PC-3 (cell line): ENCODE results near the gene IQGAP1. TPM values are rescaled to one million over a fixed set of nuclear protein-coding genes. Genes with fewer than 3 reads are reported as not detected.

Experiments
- ATAC-seq: fragments of 200-7000 bp; cut with Tn5 transposase; 2 replicates; pipeline ENCODE4 v1.9.1; 2020; ENCODE audit warnings: mild to moderate bottlenecking, moderate library complexity
- BruUV-seq: library from RNA; stranded (reverse); fragments of 400-500 nt; replicated peaks from 2 replicates; lab custom pipeline; 2021; lab: Mats Ljungman, UMichigan
- CTCF ChIA-PET: fragments of 300-600 bp; sonication (Branson Sonifier 250); formaldehyde crosslinking; loops from one replicate; lab custom pipeline; 2022; ENCODE audit warnings: antibody characterized with exemption; lab: Charles Lee
- POLR2A ChIA-PET: fragments of 300-600 bp; sonication (Branson Sonifier 250); formaldehyde crosslinking; loops from one replicate; lab custom pipeline; 2022; ENCODE audit warnings: antibody characterized with exemption; ENCODE audit not compliant: unreplicated experiment; lab: Charles Lee
- DNase-seq: peaks from one replicate; pipeline ENCODE4 v3.0.0-alpha.2; 2015
- H2AFZ ChIP-seq: fragments of 300-600 bp; sonication (generic); 2 replicates; pipeline ENCODE4 v1.6.0; 2016; ENCODE audit warnings: antibody characterized with exemption, low read length
- H3F3A ChIP-seq: fragments of 300-600 bp; sonication (generic); one replicate; pipeline ENCODE4 v1.6.0; 2017; ENCODE audit warnings: antibody characterized with exemption, low read length, control low read depth, mild to moderate bottlenecking; ENCODE audit not compliant: unreplicated experiment
- H3K27ac ChIP-seq: fragments of 300-600 bp; sonication (generic); 2 replicates; pipeline ENCODE4 v1.5.1; 2016; ENCODE audit warnings: mild to moderate bottlenecking, low read length
- H3K27me3 ChIP-seq: fragments of 300-600 bp; sonication (generic); 2 replicates; pipeline ENCODE4 v1.6.1; 2016; ENCODE audit warnings: low read length, mixed read lengths
- H3K36me3 ChIP-seq: fragments of 300-600 bp; sonication (generic); 2 replicates; pipeline ENCODE4 v1.6.1; 2016; ENCODE audit warnings: low read depth, mixed run types, low read length, mixed read lengths
- H3K4me1 ChIP-seq: fragments of 300-600 bp; sonication (generic); 2 replicates; pipeline ENCODE4 v1.5.1; 2016; ENCODE audit warnings: low read length; ENCODE audit not compliant: insufficient read depth
- H3K4me2 ChIP-seq: fragments of 300-600 bp; sonication (generic); 2 replicates; pipeline ENCODE4 v1.6.0; 2016; ENCODE audit warnings: low read length
- H3K4me3 ChIP-seq: fragments of 300-600 bp; sonication (generic); 2 replicates; pipeline ENCODE4 v1.5.1; 2016; ENCODE audit warnings: mild to moderate bottlenecking, low read length, mixed read lengths
- H3K79me2 ChIP-seq: fragments of 300-600 bp; sonication (generic); 2 replicates; pipeline ENCODE4 v1.6.1; 2017; ENCODE audit warnings: low read length, mixed read lengths
- H3K9ac ChIP-seq: fragments of 300-600 bp; sonication (generic); 2 replicates; pipeline ENCODE4 v1.6.0; 2016; ENCODE audit warnings: mild to moderate bottlenecking, low read length
- H3K9me2 ChIP-seq: fragments of 300-600 bp; sonication (generic); replicated peaks from 2 replicates; pipeline ENCODE4 v1.6.1; 2016; ENCODE audit warnings: mixed run types, low read length, mixed read lengths
- H3K9me3 ChIP-seq: fragments of 300-600 bp; sonication (generic); 2 replicates; pipeline ENCODE4 v1.6.1; 2016; ENCODE audit warnings: low read length, mixed read lengths
- H4K20me1 ChIP-seq: fragments of 300-600 bp; sonication (generic); 2 replicates; pipeline ENCODE4 v1.6.1; 2016; ENCODE audit warnings: low read length, mixed read lengths
- EZH2 ChIP-seq: fragments of 300-600 bp; sonication (generic); IDR thresholded peaks from one replicate; pipeline ENCODE4 v1.6.1; 2017; ENCODE audit warnings: antibody characterized with exemption, mild to moderate bottlenecking, low read length; ENCODE audit not compliant: unreplicated experiment
- EZH2phosphoT487 ChIP-seq: fragments of 300-600 bp; sonication (generic); IDR thresholded peaks from 2 replicates; pipeline ENCODE4 v1.6.1; 2018; ENCODE audit warnings: mild to moderate bottlenecking, antibody characterized with exemption, low read length, borderline replicate concordance
- intact Hi-C: fragments of 100-400 bp; cut with micrococcal nuclease; formaldehyde crosslinking; loops from 2 replicates; pipeline ENCODE4 v1.9.0; 2023
- total RNA-seq: library from RNA; depleted of rRNA; stranded (reverse); fragments of >200 nt; gene quantifications from 2 replicates; pipeline ENCODE4 v1.2.3, GENCODE V29; 2014
- TF ChIP-seq, protein P1 (sequence below): fragments of 300-600 bp; sonication (generic); conservative IDR thresholded peaks from 2 replicates; pipeline ENCODE4 v1.5.1; 2017; ENCODE audit warnings: antibody characterized with exemption, low read depth, mild to moderate bottlenecking, low read length

IQGAP1 gene
- total RNA-seq, 1 experiment from 2014 or later, result 139 TPM

DNA sequence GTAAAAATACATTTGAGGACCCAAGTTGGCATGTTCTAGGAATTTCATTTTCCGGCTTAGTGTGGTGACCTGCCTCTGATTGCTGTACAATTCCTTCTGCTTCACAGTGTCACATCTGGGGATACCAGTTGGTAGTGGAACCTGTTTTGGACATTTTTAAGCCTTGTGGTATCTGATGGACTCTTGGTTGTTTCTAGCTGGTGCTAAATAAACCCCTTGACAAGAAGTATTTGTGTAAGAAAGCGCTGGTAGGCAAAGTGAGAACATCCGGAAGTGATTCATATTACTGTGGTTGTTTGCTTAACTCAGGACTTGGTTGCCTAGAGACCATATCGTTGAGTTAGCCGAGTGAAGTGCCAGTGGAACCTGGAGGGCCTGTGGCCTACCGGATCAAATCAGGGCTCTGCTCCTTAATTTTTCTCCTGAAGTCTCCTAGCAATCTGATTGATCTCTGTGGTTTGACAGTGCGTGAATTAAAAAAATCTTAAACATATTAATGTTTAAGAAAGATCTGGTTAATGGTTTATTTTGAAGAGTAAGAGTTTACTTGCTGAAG lies 12.8 kb downstream of the IQGAP1 start:
- POLR2A ChIA-PET, result interaction anchor here (0.7 kb wide), 1 partner anchor 13 kb away, joined by 3 read pairs; the partner anchor contains the start of gene IQGAP1
- H3K9me2 ChIP-seq, result no peaks in the 10 kb centered on the region
- CTCF ChIA-PET, result no interaction called here
- DNase-seq, result peak; percentile 94
- H3K9me3 ChIP-seq, result no peaks in the 10 kb centered on the region
- H3K4me3 ChIP-seq, result peak overlapping the region; percentile 33
- H2AFZ ChIP-seq, result no peak overlapping the region
- no peaks in the 10 kb centered on the region; the same call in 1 of the 2 replicates for H3K36me3 ChIP-seq
- no peak for TF ChIP-seq EZH2phosphoT487
- TF ChIP-seq, protein P1, sequence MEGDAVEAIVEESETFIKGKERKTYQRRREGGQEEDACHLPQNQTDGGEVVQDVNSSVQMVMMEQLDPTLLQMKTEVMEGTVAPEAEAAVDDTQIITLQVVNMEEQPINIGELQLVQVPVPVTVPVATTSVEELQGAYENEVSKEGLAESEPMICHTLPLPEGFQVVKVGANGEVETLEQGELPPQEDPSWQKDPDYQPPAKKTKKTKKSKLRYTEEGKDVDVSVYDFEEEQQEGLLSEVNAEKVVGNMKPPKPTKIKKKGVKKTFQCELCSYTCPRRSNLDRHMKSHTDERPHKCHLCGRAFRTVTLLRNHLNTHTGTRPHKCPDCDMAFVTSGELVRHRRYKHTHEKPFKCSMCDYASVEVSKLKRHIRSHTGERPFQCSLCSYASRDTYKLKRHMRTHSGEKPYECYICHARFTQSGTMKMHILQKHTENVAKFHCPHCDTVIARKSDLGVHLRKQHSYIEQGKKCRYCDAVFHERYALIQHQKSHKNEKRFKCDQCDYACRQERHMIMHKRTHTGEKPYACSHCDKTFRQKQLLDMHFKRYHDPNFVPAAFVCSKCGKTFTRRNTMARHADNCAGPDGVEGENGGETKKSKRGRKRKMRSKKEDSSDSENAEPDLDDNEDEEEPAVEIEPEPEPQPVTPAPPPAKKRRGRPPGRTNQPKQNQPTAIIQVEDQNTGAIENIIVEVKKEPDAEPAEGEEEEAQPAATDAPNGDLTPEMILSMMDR, result no peak
- no peak for TF ChIP-seq EZH2
- H3K79me2 ChIP-seq, result peaks cover 93% of the 10 kb centered on the region
- intact Hi-C loops, result loop anchor here (5.0 kb wide), 3 partner anchors 39 to 239 kb away; no protein-coding TSS in a partner anchor
- peaks cover 9% of the 10 kb centered on the region; the same call in 1 of the 2 replicates for H4K20me1 ChIP-seq
- peak; percentile 77 for ATAC-seq
- H3F3A ChIP-seq, result peaks cover 28% of the 10 kb centered on the region
- H3K27ac ChIP-seq, result peak overlapping the region; percentile 78
- H3K9ac ChIP-seq, result peak overlapping the region; percentile 26
- H3K4me2 ChIP-seq, result peak overlapping the region; percentile 77
- no peaks in the 10 kb centered on the region for H3K27me3 ChIP-seq
- BruUV-seq, result no TSS peak
- H3K4me1 ChIP-seq, result peaks cover 45% of the 10 kb centered on the region

DNA sequence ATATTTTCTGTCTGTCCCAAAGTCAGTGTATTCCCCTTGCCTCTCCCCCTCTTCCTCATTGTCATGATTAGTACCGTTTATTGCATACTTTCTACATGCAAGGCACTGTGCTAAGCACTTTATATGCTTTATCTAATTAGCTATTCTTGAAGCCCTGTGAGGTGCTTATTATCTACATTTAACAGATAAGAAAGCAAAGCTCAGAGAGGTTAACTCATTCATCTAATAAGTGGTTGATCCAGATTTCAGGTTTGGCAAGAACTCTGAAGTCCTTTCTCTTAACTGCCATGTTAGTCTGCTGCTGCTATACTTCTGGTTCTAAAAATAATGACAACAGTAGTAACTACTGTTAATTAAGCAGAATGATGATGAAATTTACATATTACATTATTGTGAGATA lies 13.5 kb downstream of the IQGAP1 start:
- intact Hi-C loops, result loop anchor here (5.0 kb wide), 3 partner anchors 39 to 239 kb away; no protein-coding TSS in a partner anchor
- H3K4me1 ChIP-seq, result peaks cover 45% of the 10 kb centered on the region
- POLR2A ChIA-PET, result no interaction called here

More for the DNA sequence above, 13.5 kb downstream of the IQGAP1 start:
- Histone ChIP-seq H4K20me1 (peaks cover 9% of the 10 kb centered on the region; the same call in 1 of the 2 replicates), H3K27ac (peak overlapping the region; percentile 78), H3K27me3 (no peaks in the 10 kb centered on the region), H3K79me2 (peaks cover 93% of the 10 kb centered on the region), H3K36me3 (no peaks in the 10 kb centered on the region; the same call in 1 of the 2 replicates), H3K4me2 (peak overlapping the region; percentile 77), H3K9me2 (no peaks in the 10 kb centered on the region), H3F3A (peaks cover 28% of the 10 kb centered on the region), H3K4me3 (peak overlapping the region; percentile 33; the same call in 1 of the 2 replicates), H3K9me3 (no peaks in the 10 kb centered on the region), H2AFZ (no peak overlapping the region), H3K9ac (peak overlapping the region; percentile 26)
- BruUV-seq, result no TSS peak
- no peak for DNase-seq
- CTCF ChIA-PET, result interaction anchor here (1.3 kb wide), 1 partner anchor 81 kb away, joined by 4 read pairs; no protein-coding TSS in a partner anchor
- TF ChIP-seq EZH2 (no peak), EZH2phosphoT487 (no peak)
- TF ChIP-seq, protein P1, result no peak
- no peak for ATAC-seq
